ENCODE data around the gene ZG16B.

- TF ChIP-seq CTCF (conservative IDR thresholded peaks at IDR 0.05) (no peak), EZH2 (IDR thresholded peaks at IDR 0.05; ENCODE audit: low read depth) (no peak)
These were observed 8.5 kb upstream of the ZG16B start for GRCh38 chr16:2821487-2822157.
